Neuronal stem cell (in vitro differentiated cells): ENCODE data around the gene FAM174C.
A peak's percentile ranks its signal among the peaks of the same experiment; 100 is the strongest.
"Not testable (repeated sequence)": the region's sequence is repeated elsewhere in the genome, so short reads cannot be mapped to it uniquely, and the experiment has no call there.

Experiments
- DNase-seq: peaks from one replicate; pipeline ENCODE4 v3.0.0-alpha.2; 2013; ENCODE audit warnings: low spot score
- H2AFZ ChIP-seq: one replicate; pipeline ENCODE4 v1.6.1; 2013; ENCODE audit warnings: mild to moderate bottlenecking, low read length, inconsistent platforms
- H2AK5ac ChIP-seq: 2 replicates; pipeline ENCODE4 v1.6.1; 2013; ENCODE audit warnings: low read depth, mild to moderate bottlenecking, inconsistent platforms, low read length, moderate library complexity, mixed read lengths
- H2BK120ac ChIP-seq: 2 replicates; pipeline ENCODE4 v1.6.1; 2013; ENCODE audit warnings: low read depth, mild to moderate bottlenecking, inconsistent platforms, low read length, moderate library complexity, mixed read lengths
- H2BK12ac ChIP-seq: one replicate; pipeline ENCODE4 v1.6.1; 2013; ENCODE audit warnings: low read length, inconsistent platforms
- H2BK15ac ChIP-seq: 2 replicates; pipeline ENCODE4 v1.6.1; 2013; ENCODE audit warnings: mild to moderate bottlenecking, low read length, inconsistent platforms, mixed read lengths
- H2BK5ac ChIP-seq: one replicate; pipeline ENCODE4 v1.6.1; 2013; ENCODE audit warnings: inconsistent platforms, mild to moderate bottlenecking, low read length, moderate library complexity
- H3K14ac ChIP-seq: one replicate; pipeline ENCODE4 v1.6.1; 2013; ENCODE audit warnings: low read length, inconsistent platforms
- H3K18ac ChIP-seq: 2 replicates; pipeline ENCODE4 v1.6.1; 2013; ENCODE audit warnings: low read length, inconsistent platforms
- H3K23ac ChIP-seq: 2 replicates; pipeline ENCODE4 v1.6.1; 2013; ENCODE audit warnings: low read depth, mild to moderate bottlenecking, mixed read lengths, low read length, inconsistent platforms; ENCODE audit not compliant: poor library complexity
- H3K27ac ChIP-seq: replicated peaks from 3 replicates; pipeline ENCODE4 v1.5.1; 2013; ENCODE audit warnings: low read length, inconsistent platforms
- H3K27me3 ChIP-seq, 3 experiments: 2 replicates each; pipeline ENCODE4 v1.6.1; 2013; ENCODE audit warnings: low read length in 3 of 3, mild to moderate bottlenecking in 2 of 3, inconsistent platforms in 1 of 3, low read depth in 1 of 3, mixed read lengths in 1 of 3, moderate library complexity in 1 of 3; ENCODE audit not compliant: control insufficient read depth in 3 of 3, insufficient read depth in 3 of 3
- H3K36me3 ChIP-seq, 2 donors: replicated peaks in 1 of 2; 2 replicates each; pipeline ENCODE4 v1.6.1; 2013; ENCODE audit warnings: low read length in 2 of 2; ENCODE audit not compliant: control insufficient read depth in 2 of 2, insufficient read depth in 2 of 2
- H3K4ac ChIP-seq: 2 replicates; pipeline ENCODE4 v1.6.1; 2013; ENCODE audit warnings: inconsistent platforms, mild to moderate bottlenecking, low read length, moderate library complexity
- H3K4me1 ChIP-seq, 2 donors: 1 replicate in 1 of 2; 2 replicates in 1 of 2; pipeline ENCODE4 v1.6.1; 2013; ENCODE audit warnings: low read length in 2 of 2, low read depth in 1 of 2; ENCODE audit not compliant: control insufficient read depth in 2 of 2, insufficient read depth in 1 of 2
- H3K4me2 ChIP-seq: one replicate; pipeline ENCODE4 v1.6.1; 2013; ENCODE audit warnings: mild to moderate bottlenecking, low read length, inconsistent platforms; ENCODE audit not compliant: insufficient read depth, poor library complexity, severe bottlenecking
- H3K4me3 ChIP-seq, 2 donors: 2 replicates each; pipeline ENCODE4 v1.5.1; 2013; ENCODE audit warnings: low read length in 2 of 2, mild to moderate bottlenecking in 2 of 2, inconsistent platforms in 1 of 2, moderate library complexity in 1 of 2
- H3K79me1 ChIP-seq: one replicate; pipeline ENCODE4 v1.6.1; 2013; ENCODE audit warnings: low read depth, mild to moderate bottlenecking, inconsistent platforms, low read length, moderate library complexity
- H3K9ac ChIP-seq: one replicate; pipeline ENCODE4 v1.6.1; 2013; ENCODE audit warnings: mild to moderate bottlenecking, low read depth, low read length, inconsistent platforms; ENCODE audit not compliant: poor library complexity
- H3K9me3 ChIP-seq, 2 donors: replicated peaks in 1 of 2; 2 replicates each; pipeline versions ENCODE3 to v1.6.1; 2013; ENCODE audit warnings: low read length in 2 of 2, mild to moderate bottlenecking in 2 of 2, inconsistent platforms in 1 of 2, low read depth in 1 of 2, mixed read lengths in 1 of 2, moderate library complexity in 1 of 2; ENCODE audit not compliant: control insufficient read depth in 2 of 2, insufficient read depth in 1 of 2
- H4K8ac ChIP-seq: one replicate; pipeline ENCODE4 v1.6.1; 2013; ENCODE audit warnings: low read depth, mild to moderate bottlenecking, inconsistent platforms, low read length, moderate library complexity
- H4K91ac ChIP-seq: one replicate; pipeline ENCODE4 v1.6.1; 2013; ENCODE audit warnings: low read length, low read depth, mild to moderate bottlenecking, inconsistent platforms; ENCODE audit not compliant: poor library complexity
- WGBS, 2 donors: extraction: QIAGEN DNeasy Blood & Tissue Kit; methylation state at CpG; one replicate each; pipeline ENCODE4 v1.1.7; 2013; ENCODE audit warnings: missing lambda C conversion rate in 2 of 2, mixed read lengths in 1 of 2; ENCODE audit not compliant: insufficient read length in 2 of 2, insufficient replicate concordance in 1 of 2; ENCODE audit errors: extremely low coverage in 2 of 2; 5-methylcytosine and 5-hydroxymethylcytosine counted together

FAM174C gene

DNA sequence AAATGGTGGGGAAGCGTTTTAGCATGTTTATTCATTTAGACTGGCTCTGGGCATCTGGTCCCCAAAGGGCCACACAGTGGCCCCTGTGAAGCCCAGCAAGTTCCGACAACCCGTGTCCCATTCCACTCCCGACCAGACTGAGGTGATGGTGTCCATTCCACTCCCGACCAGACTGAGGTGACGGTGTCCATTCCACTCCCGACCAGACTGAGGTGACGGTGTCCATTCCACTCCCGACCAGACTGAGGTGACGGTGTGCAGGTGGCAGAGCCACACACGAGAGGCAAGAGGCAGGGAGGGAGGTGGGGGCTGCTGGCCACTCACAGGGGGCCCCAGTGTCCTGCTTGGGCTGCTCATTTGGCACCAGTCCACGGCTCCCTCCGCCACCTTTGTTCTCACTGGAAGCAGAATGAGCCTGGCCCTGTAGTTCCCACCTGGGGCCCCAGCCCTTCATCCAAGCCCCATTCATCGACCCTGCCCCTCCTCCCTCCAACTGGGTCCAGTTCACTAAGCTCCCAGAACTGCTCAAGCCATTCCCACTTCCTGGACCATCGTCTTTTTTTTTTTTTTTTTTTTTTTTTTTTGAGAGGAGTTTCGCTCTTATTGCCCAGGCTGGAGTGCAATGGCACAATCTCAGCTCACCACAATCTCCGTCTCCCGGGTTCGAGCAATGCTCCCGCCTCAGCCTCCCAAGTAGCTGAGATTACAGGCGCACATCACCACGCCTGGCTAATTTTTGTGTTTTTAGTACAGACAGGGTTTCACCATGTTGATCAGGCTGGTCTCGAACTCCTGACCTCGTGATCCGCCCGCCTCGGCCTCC lies 28.9 kb upstream of the FAM174C start:
- peak overlapping the region; percentile 95 for H2AK5ac ChIP-seq
- not testable (repeated sequence) for H4K91ac ChIP-seq, H3K4ac ChIP-seq, H3K4me3 ChIP-seq, DNase-seq, H3K27ac ChIP-seq, H3K9me3 ChIP-seq, H4K8ac ChIP-seq, H3K14ac ChIP-seq, H2BK12ac ChIP-seq, H2AFZ ChIP-seq, H2BK5ac ChIP-seq, H2BK120ac ChIP-seq, H3K4me2 ChIP-seq, H3K27me3 ChIP-seq
- H3K9ac ChIP-seq, result peak overlapping the region; percentile 60
- peaks cover 17 to 26% of the 10 kb centered on the region in 2 donors for H3K4me1 ChIP-seq
- peak overlapping the region; percentile 85 for H3K23ac ChIP-seq
- peaks cover 3 to 13% of the 10 kb centered on the region in 2 donors for H3K36me3 ChIP-seq
- peak overlapping the region; percentile 71 for H3K18ac ChIP-seq
- peaks cover 15% of the 10 kb centered on the region for H3K79me1 ChIP-seq
- no CpG with 5 or more reads among the region's 27 CpGs for WGBS, 2 donors
- H2BK15ac ChIP-seq, result peak overlapping the region; percentile 37

- DNase-seq, result no peak
- H3K23ac ChIP-seq, result peak overlapping the region; percentile 34
- peaks cover 10 to 24% of the 10 kb centered on the region in 2 donors for H3K36me3 ChIP-seq
- no peak overlapping the region for H4K91ac ChIP-seq
- H3K27ac ChIP-seq, result peak overlapping the region; percentile 59
- H3K9ac ChIP-seq, result peak overlapping the region; percentile 64
- no peak overlapping the region for H3K14ac ChIP-seq
- peaks cover 15% of the 10 kb centered on the region for H3K79me1 ChIP-seq
- peak overlapping the region; percentile 94 for H2AK5ac ChIP-seq
- H2BK15ac ChIP-seq, result peak overlapping the region; percentile 54
- peak overlapping the region; percentile 95 for H3K18ac ChIP-seq
- peak overlapping the region; percentile 56 for H2BK120ac ChIP-seq
- peaks cover 14 to 32% of the 10 kb centered on the region in 2 donors for H3K4me1 ChIP-seq
- no CpG with 5 or more reads among the region's 8 CpGs for WGBS, 2 donors
- H4K8ac ChIP-seq, result no peak overlapping the region
- no peak overlapping the region for H3K4ac ChIP-seq
- no peaks in the 10 kb centered on the region for H3K9me3 ChIP-seq
- peak overlapping the region; percentile 93 for H2BK5ac ChIP-seq
- no peak overlapping the region for H2AFZ ChIP-seq
- peak overlapping the region; percentile 93 for H2BK12ac ChIP-seq
- peak overlapping the region; percentile 78 to 98 for H3K4me3 ChIP-seq
- H3K27me3 ChIP-seq, result no peaks in the 10 kb centered on the region
- peak overlapping the region; percentile 73 for H3K4me2 ChIP-seq
Observed at GRCh38 chr19:1247748-1248138, 27.6 kb upstream of the FAM174C start.

- H3K4me2 ChIP-seq, result peak within 1 kb of the TSS; percentile 73
- peak within 1 kb of the TSS; percentile 93 for H2BK5ac ChIP-seq
- peak within 1 kb of the TSS; percentile 94 for H2AK5ac ChIP-seq
- H3K9ac ChIP-seq, result peak within 1 kb of the TSS; percentile 91
- H3K4me3 ChIP-seq, result peak within 1 kb of the TSS; percentile 95 to 98
- peak within 1 kb of the TSS; percentile 53 for H3K4ac ChIP-seq
- no peak for DNase-seq
- H3K4me1 ChIP-seq, result peaks cover 14 to 33% of the 10 kb centered on the region in 2 donors
- H2BK120ac ChIP-seq, result peak within 1 kb of the TSS; percentile 87
- peaks cover 10 to 30% of the 10 kb centered on the region in 2 donors for H3K36me3 ChIP-seq
- H4K91ac ChIP-seq, result peak within 1 kb of the TSS; percentile 95
- peak within 1 kb of the TSS; percentile 93 for H2BK12ac ChIP-seq
- peaks cover 19% of the 10 kb centered on the region for H3K79me1 ChIP-seq
- peak within 1 kb of the TSS; percentile 82 for H3K14ac ChIP-seq
- H3K18ac ChIP-seq, result peak within 1 kb of the TSS; percentile 99
- H3K23ac ChIP-seq, result peak within 1 kb of the TSS; percentile 97
- no peak within 1 kb of the TSS for H4K8ac ChIP-seq
- WGBS, 2 donors, result no CpG with 5 or more reads among the region's 60 CpGs
- H3K27ac ChIP-seq, result peak within 1 kb of the TSS; percentile 95
- no peaks in the 10 kb centered on the region for H3K9me3 ChIP-seq
- H3K27me3 ChIP-seq, result no peaks in the 10 kb centered on the region
- peak within 1 kb of the TSS; percentile 85 for H2BK15ac ChIP-seq
- peak within 1 kb of the TSS; percentile 86 for H2AFZ ChIP-seq
Observed at GRCh38 chr19:1248139-1248785, 27.1 kb upstream of the FAM174C start, which contains the start of gene MIDN. TSS of gene MIDN (plus strand) at chr19:1248583. CDS start at chr19:1250297, 1,714 bp downstream.
